Esophagus muscularis mucosa (tissue), 4 donors: ENCODE measurements around the gene CTIF.

ENCODE experiments used
- CTCF ChIP-seq, 3 experiments: fragments of 200-600 bp in 2 of 3; fragments of 450-650 bp in 1 of 3; sonication (generic) in 2 of 3; IDR thresholded peaks; one replicate each; pipeline ENCODE4 v1.5.1; 2017 to 2019; ENCODE audit warnings: antibody characterized with exemption in 3 of 3, mild to moderate bottlenecking in 2 of 3, moderate library complexity in 1 of 3
- EP300 ChIP-seq: sonication (generic); formaldehyde crosslinking; IDR thresholded peaks from one replicate; pipeline ENCODE4 v1.6.1; 2017; ENCODE audit warnings: antibody characterized with exemption
- POLR2A ChIP-seq: fragments of 450-650 bp; IDR thresholded peaks from one replicate; pipeline ENCODE4 v1.6.1; 2017; ENCODE audit warnings: antibody characterized with exemption, moderate library complexity, mild to moderate bottlenecking, low read depth

GRCh38 chr18:48792141-48792540 lies 253.3 kb downstream of the CTIF start:
- no peak for TF ChIP-seq POLR2A
- no peak for TF ChIP-seq CTCF (IDR thresholded peaks at IDR 0.05)
- TF ChIP-seq EP300, result no peak
